ENCODE measurements around the gene TRIM17. TPM values are rescaled to one million over a fixed set of nuclear protein-coding genes. Genes with fewer than 3 reads are reported as not detected.

The TRIM17 gene
- total and polyA plus RNA-seq, 2 of the 8 experiments (the other 6 are each of a cell fraction or from before 2014, with no cell fraction given): 1.1 to 2.2 TPM

DNA sequence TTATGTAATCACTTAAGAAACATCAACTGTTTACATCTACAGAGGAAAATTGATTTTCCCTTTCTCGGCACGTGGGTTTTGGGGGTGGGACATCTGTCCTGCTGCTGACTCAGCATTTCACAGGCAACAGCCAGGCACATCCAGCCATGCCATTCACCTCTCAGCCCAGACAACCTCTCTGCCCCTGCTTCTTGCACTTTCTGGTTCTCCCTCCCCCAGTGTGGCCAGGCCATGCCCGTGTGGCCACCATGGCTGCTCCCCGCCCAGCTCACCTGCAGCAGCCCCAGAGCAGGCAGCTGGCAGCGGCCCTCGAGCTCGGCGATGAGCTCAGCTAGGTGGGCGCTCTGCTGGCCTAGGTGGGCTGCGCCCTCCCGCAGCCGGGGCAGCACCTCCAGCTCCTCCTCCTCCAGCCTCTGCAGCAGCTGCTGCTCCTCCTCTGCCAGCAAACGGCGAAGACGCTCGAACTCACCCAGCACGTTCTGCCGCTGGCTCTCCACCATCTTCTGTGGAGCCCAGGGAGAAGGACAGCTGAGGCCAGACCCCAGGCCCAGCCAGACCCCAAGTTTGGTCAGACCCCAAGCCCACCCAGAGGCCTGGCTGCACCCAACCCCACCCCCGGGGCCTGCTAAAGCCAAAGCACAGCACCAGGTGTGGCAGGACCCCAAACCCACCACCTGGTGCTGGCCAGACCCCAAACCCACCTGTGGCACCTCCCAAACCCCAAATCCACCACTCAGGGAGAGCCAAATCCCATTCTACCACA, 15.8 kb downstream of the TRIM17 start (continued):
- TF ChIP-seq, protein P1, sequence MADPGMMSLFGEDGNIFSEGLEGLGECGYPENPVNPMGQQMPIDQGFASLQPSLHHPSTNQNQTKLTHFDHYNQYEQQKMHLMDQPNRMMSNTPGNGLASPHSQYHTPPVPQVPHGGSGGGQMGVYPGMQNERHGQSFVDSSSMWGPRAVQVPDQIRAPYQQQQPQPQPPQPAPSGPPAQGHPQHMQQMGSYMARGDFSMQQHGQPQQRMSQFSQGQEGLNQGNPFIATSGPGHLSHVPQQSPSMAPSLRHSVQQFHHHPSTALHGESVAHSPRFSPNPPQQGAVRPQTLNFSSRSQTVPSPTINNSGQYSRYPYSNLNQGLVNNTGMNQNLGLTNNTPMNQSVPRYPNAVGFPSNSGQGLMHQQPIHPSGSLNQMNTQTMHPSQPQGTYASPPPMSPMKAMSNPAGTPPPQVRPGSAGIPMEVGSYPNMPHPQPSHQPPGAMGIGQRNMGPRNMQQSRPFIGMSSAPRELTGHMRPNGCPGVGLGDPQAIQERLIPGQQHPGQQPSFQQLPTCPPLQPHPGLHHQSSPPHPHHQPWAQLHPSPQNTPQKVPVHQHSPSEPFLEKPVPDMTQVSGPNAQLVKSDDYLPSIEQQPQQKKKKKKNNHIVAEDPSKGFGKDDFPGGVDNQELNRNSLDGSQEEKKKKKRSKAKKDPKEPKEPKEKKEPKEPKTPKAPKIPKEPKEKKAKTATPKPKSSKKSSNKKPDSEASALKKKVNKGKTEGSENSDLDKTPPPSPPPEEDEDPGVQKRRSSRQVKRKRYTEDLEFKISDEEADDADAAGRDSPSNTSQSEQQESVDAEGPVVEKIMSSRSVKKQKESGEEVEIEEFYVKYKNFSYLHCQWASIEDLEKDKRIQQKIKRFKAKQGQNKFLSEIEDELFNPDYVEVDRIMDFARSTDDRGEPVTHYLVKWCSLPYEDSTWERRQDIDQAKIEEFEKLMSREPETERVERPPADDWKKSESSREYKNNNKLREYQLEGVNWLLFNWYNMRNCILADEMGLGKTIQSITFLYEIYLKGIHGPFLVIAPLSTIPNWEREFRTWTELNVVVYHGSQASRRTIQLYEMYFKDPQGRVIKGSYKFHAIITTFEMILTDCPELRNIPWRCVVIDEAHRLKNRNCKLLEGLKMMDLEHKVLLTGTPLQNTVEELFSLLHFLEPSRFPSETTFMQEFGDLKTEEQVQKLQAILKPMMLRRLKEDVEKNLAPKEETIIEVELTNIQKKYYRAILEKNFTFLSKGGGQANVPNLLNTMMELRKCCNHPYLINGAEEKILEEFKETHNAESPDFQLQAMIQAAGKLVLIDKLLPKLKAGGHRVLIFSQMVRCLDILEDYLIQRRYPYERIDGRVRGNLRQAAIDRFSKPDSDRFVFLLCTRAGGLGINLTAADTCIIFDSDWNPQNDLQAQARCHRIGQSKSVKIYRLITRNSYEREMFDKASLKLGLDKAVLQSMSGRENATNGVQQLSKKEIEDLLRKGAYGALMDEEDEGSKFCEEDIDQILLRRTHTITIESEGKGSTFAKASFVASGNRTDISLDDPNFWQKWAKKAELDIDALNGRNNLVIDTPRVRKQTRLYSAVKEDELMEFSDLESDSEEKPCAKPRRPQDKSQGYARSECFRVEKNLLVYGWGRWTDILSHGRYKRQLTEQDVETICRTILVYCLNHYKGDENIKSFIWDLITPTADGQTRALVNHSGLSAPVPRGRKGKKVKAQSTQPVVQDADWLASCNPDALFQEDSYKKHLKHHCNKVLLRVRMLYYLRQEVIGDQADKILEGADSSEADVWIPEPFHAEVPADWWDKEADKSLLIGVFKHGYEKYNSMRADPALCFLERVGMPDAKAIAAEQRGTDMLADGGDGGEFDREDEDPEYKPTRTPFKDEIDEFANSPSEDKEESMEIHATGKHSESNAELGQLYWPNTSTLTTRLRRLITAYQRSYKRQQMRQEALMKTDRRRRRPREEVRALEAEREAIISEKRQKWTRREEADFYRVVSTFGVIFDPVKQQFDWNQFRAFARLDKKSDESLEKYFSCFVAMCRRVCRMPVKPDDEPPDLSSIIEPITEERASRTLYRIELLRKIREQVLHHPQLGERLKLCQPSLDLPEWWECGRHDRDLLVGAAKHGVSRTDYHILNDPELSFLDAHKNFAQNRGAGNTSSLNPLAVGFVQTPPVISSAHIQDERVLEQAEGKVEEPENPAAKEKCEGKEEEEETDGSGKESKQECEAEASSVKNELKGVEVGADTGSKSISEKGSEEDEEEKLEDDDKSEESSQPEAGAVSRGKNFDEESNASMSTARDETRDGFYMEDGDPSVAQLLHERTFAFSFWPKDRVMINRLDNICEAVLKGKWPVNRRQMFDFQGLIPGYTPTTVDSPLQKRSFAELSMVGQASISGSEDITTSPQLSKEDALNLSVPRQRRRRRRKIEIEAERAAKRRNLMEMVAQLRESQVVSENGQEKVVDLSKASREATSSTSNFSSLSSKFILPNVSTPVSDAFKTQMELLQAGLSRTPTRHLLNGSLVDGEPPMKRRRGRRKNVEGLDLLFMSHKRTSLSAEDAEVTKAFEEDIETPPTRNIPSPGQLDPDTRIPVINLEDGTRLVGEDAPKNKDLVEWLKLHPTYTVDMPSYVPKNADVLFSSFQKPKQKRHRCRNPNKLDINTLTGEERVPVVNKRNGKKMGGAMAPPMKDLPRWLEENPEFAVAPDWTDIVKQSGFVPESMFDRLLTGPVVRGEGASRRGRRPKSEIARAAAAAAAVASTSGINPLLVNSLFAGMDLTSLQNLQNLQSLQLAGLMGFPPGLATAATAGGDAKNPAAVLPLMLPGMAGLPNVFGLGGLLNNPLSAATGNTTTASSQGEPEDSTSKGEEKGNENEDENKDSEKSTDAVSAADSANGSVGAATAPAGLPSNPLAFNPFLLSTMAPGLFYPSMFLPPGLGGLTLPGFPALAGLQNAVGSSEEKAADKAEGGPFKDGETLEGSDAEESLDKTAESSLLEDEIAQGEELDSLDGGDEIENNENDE (IDR thresholded peaks at IDR 0.05; ENCODE audit: insufficient replicate concordance, low read length): no peak
